ENCODE results near the gene NGFR. TPM values are rescaled to one million over a fixed set of nuclear protein-coding genes. Genes with fewer than 3 reads are reported as not detected.

Gene NGFR
- total RNA-seq, 1 experiment from 2014 or later: 11.3 TPM

- TF ChIP-seq ZNF671 (CRISPR knock-in tag; IDR thresholded peaks at IDR 0.05) (no peak), ZNF281 (CRISPR knock-in tag; IDR thresholded peaks at IDR 0.05) (no peak), GABPB1 (CRISPR knock-in tag; IDR thresholded peaks at IDR 0.05) (no peak)
Observed at GRCh38 chr17:49488612-49489011, 6.5 kb upstream of the NGFR start (continued).

- peak; percentile 52; the same call in 1 of the 2 replicates for TF ChIP-seq ZNF121 (CRISPR knock-in tag; IDR thresholded peaks at IDR 0.05)
- TF ChIP-seq ZSCAN18 (CRISPR knock-in tag; IDR thresholded peaks at IDR 0.05): no peak
- ATAC-seq (no peak), DNase-seq (ENCODE audit: low spot score) (no peak)
- Mint-ChIP-seq H3K36me3 (no peaks in the 10 kb centered on the region), H3K9me3 (no peaks in the 10 kb centered on the region), H3K27me3 (ENCODE audit: low read depth) (peaks cover 25% of the 10 kb centered on the region), H3K27ac (no peak overlapping the region), H3K4me1 (peaks cover 51% of the 10 kb centered on the region), H3K4me3 (no peak overlapping the region)
- ChIA-PET POLR2A (no interaction called here), CTCF (interaction anchor here (1.6 kb wide), 2 partner anchors 8 to 67 kb away, joined by 5 to 6 read pairs; no protein-coding TSS in a partner anchor)
Observed at GRCh38 chr17:49489348-49489747, 5.7 kb upstream of the NGFR start.

- Mint-ChIP-seq H3K4me1 (peaks cover 43% of the 10 kb centered on the region), H3K9me3 (no peaks in the 10 kb centered on the region), H3K36me3 (no peaks in the 10 kb centered on the region), H3K27me3 (ENCODE audit: low read depth) (peaks cover 30% of the 10 kb centered on the region), H3K4me3 (no peak overlapping the region), H3K27ac (no peak overlapping the region)
- ATAC-seq (no peak), DNase-seq (ENCODE audit: low spot score) (no peak)
- no peak for TF ChIP-seq GABPB1 (CRISPR knock-in tag; IDR thresholded peaks at IDR 0.05)
- TF ChIP-seq SMAD3 (CRISPR knock-in tag; IDR thresholded peaks at IDR 0.05; ENCODE audit: borderline replicate concordance): no peak
- TF ChIP-seq ZBTB21 (CRISPR knock-in tag; IDR thresholded peaks at IDR 0.05; ENCODE audit: borderline replicate concordance): no peak
- TF ChIP-seq ZNF263 (CRISPR knock-in tag; IDR thresholded peaks at IDR 0.05; ENCODE audit: low read depth): no peak
- TF ChIP-seq SP1 (CRISPR knock-in tag; conservative IDR thresholded peaks at IDR 0.05): no peak
- TF ChIP-seq ZNF416 (CRISPR knock-in tag; IDR thresholded peaks at IDR 0.05): no peak
- TF ChIP-seq CDX4 (CRISPR knock-in tag; IDR thresholded peaks at IDR 0.05; ENCODE audit: borderline replicate concordance): no peak
- no peak for TF ChIP-seq PRRX2 (CRISPR knock-in tag; IDR thresholded peaks at IDR 0.05)
- TF ChIP-seq CREB1 (CRISPR knock-in tag; IDR thresholded peaks at IDR 0.05): no peak
- no peak for TF ChIP-seq FOXJ3 (CRISPR knock-in tag; IDR thresholded peaks at IDR 0.05; ENCODE audit: borderline replicate concordance)
- TF ChIP-seq MLX (CRISPR knock-in tag; IDR thresholded peaks at IDR 0.05): no peak
- TF ChIP-seq ZNF121 (CRISPR knock-in tag; IDR thresholded peaks at IDR 0.05): no peak
- TF ChIP-seq ESRRA (CRISPR knock-in tag; IDR thresholded peaks at IDR 0.05; ENCODE audit: borderline replicate concordance): no peak
- TF ChIP-seq FOXK1 (CRISPR knock-in tag; IDR thresholded peaks at IDR 0.05): no peak
- no peak for TF ChIP-seq USF2 (CRISPR knock-in tag; IDR thresholded peaks at IDR 0.05)
- TF ChIP-seq SOX15 (CRISPR knock-in tag; IDR thresholded peaks at IDR 0.05): no peak
- ChIA-PET POLR2A (no interaction called here), CTCF (interaction anchor here (0.6 to 1.8 kb wide), 5 partner anchors 9 to 93 kb away, joined by 3 to 6 read pairs (median 5); no protein-coding TSS in a partner anchor)
Observed at GRCh38 chr17:49490276-49490675, 4.8 kb upstream of the NGFR start.

Measured in WTC11 (cell line).